ENCODE data around the gene ARHGAP20.

DNA sequence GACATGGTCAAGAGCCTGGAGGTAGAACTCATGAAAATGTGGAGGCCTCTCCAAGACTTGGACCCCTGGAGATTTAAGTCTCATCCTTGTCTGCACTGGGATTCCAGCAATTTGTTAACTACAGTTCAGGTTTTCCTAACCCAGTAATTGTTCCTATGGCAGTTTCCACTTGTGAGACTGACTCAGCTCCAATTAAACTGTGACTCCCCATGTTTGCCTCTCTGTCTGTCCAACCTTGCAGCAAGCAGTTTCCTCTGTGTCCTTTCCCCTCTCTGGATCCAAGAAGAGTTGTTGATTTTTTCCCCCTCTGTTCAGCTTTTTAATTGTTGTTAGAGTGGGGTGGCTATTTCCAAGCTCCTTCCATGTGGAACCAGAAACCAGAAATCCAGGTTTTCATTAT, 16.2 kb upstream of the ARHGAP20 start:
- TF ChIP-seq EZH2 (IDR thresholded peaks at IDR 0.05; ENCODE audit: insufficient read depth, poor library complexity, severe bottlenecking) (no peak), EZH2phosphoT487 (IDR thresholded peaks at IDR 0.05; ENCODE audit: insufficient read depth, low read depth) (no peak)

All from GM23248 (cell line).